ENCODE measurements around the gene ZFHX3. TPM values are rescaled to one million over a fixed set of nuclear protein-coding genes. Genes with fewer than 3 reads are reported as not detected.

Gene ZFHX3
- total and polyA plus RNA-seq, 2 of the 8 experiments (the other 6 are each of a cell fraction or from before 2014, with no cell fraction given), result 0.08 to 0.99 TPM

- Histone ChIP-seq H2BK15ac (ENCODE audit: low read length) (no peak overlapping the region), H3K23me2 (ENCODE audit: low read depth, low read length) (no peaks in the 10 kb centered on the region), H4K5ac (ENCODE audit: insufficient read length, low read depth, low read length) (no peak overlapping the region), H3K18ac (ENCODE audit: extremely low read depth, low read length) (no peak overlapping the region), H3K27ac (ENCODE audit: low read depth, low read length) (no peak overlapping the region), H3K36me3 (ENCODE audit: control insufficient read depth in 2 of 4, insufficient read depth in 4 of 4, low read length in 3 of 4) (no peaks in the 10 kb centered on the region), H2AFZ (ENCODE audit: low read length) (no peak overlapping the region), H2BK5ac (ENCODE audit: low read depth, low read length) (no peak overlapping the region), H4K20me1 (replicated peaks in 1 of 2; ENCODE audit: control insufficient read depth in 1 of 2, insufficient read depth in 2 of 2, low read length in 2 of 2) (no peaks in the 10 kb centered on the region), H3K9me3 (ENCODE audit: insufficient read depth in 2 of 2, low read depth in 1 of 2, low read length in 1 of 2) (no peaks in the 10 kb centered on the region), H2AK5ac (ENCODE audit: low read depth, low read length) (0 out of 2 replicates have a peak overlapping the region, but pooled peaks have one; percentile 53), H3K23ac (ENCODE audit: insufficient read length) (no peak overlapping the region), H3K4me1 (replicated peaks in 1 of 4; ENCODE audit: control insufficient read depth in 3 of 4, insufficient read depth in 4 of 4, low read length in 3 of 4) (no peaks in the 10 kb centered on the region), H3K79me2 (ENCODE audit: control insufficient read depth in 1 of 2, insufficient read depth in 2 of 2, low read length in 2 of 2) (no peaks in the 10 kb centered on the region), H2BK20ac (ENCODE audit: low read length) (no peak overlapping the region), H3K56ac (replicated peaks; ENCODE audit: insufficient read length, low read depth, low read length) (no peak overlapping the region), H3K4me3 (ENCODE audit: extremely low read depth in 1 of 4, insufficient read depth in 2 of 4, low read depth in 3 of 4, low read length in 4 of 4) (no peak overlapping the region), H3K14ac (ENCODE audit: insufficient read length) (no peak overlapping the region), H3K79me1 (ENCODE audit: low read depth, low read length) (no peaks in the 10 kb centered on the region), H3K4me2 (ENCODE audit: insufficient read depth in 1 of 2, low read depth in 2 of 2, low read length in 2 of 2) (no peak overlapping the region), H3K27me3 (replicated peaks in 1 of 4; ENCODE audit: control insufficient read depth in 3 of 4, extremely low read depth in 1 of 4, insufficient read depth in 3 of 4, low read length in 3 of 4) (peaks cover 0 to 3% (median 0%) of the 10 kb centered on the region in 4 experiments; a peak in 1 of 7 replicates), H2BK120ac (replicated peaks; ENCODE audit: low read depth, low read length) (no peak overlapping the region), H3K4ac (replicated peaks; ENCODE audit: insufficient read length, low read depth, low read length) (no peak overlapping the region), H4K8ac (ENCODE audit: extremely low read depth, insufficient read depth, low read length) (no peak overlapping the region), H4K91ac (replicated peaks; ENCODE audit: insufficient read length, low read length) (no peak overlapping the region), H3K9ac (replicated peaks in 1 of 4; ENCODE audit: extremely low read depth in 1 of 4, low read depth in 3 of 4, low read length in 3 of 4) (no peak overlapping the region), H2BK12ac (ENCODE audit: low read depth, low read length) (no peak overlapping the region)
- FAIRE-seq (no peak), DNase-seq (ENCODE audit: low read depth in 1 of 2, low spot score in 2 of 2) (no peak)
- 93% methylated on average over 32 of the region's 32 CpGs; no CpG with 5 or more reads in 1 of the 2 experiments for WGBS, 2 experiments (ENCODE audit: extremely low coverage in 1 of 2, insufficient coverage in 1 of 2, insufficient read length in 1 of 2, insufficient replicate concordance in 2 of 2, low coverage in 1 of 2, low lambda C conversion rate in 2 of 2, missing lambda C conversion rate in 1 of 2)
- ChIA-PET POLR2A (ENCODE audit: partially characterized antibody) (interaction anchor here (1.0 kb wide), 1 partner anchor 20 kb away, joined by 3 read pairs; no protein-coding TSS in a partner anchor), CTCF (ENCODE audit: partially characterized antibody) (interaction anchor here (0.6 to 1.2 kb wide), 3 partner anchors 8 to 105 kb away, joined by 3 read pairs; no protein-coding TSS in a partner anchor)
- no peak for TF ChIP-seq MAFK (IDR thresholded peaks at IDR 0.05; ENCODE audit: low read depth, low read length)
These were observed 45.5 kb upstream of the ZFHX3 start for GRCh38 chr16:73093146-73094144.
